ENCODE results near the gene CTAG1A. TPM values are rescaled to one million over a fixed set of nuclear protein-coding genes. Genes with fewer than 3 reads are reported as not detected.

CTAG1A gene
- total RNA-seq, 1 experiment from 2014 or later = not detected

DNA sequence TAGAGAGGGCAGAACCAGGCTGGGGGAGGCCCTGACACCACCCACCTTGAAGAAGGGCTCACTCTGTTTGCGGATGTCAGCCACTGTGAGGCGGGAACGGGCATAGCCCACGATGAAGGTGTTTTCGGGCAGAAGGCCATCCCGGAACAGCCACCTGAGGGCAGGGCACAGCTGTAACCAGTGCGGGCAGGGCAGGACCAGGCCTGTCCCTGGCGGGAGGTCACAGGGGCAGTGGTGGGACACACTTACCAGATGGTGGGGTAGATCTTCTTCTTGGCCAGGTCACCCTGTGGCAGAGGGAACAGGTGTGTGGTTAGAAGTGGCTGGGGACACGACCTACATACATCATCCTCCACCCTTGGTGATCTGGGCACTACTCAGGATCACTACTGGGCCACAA lies 49.0 kb upstream of the CTAG1A start (continued):
- TF ChIP-seq, protein P1, sequence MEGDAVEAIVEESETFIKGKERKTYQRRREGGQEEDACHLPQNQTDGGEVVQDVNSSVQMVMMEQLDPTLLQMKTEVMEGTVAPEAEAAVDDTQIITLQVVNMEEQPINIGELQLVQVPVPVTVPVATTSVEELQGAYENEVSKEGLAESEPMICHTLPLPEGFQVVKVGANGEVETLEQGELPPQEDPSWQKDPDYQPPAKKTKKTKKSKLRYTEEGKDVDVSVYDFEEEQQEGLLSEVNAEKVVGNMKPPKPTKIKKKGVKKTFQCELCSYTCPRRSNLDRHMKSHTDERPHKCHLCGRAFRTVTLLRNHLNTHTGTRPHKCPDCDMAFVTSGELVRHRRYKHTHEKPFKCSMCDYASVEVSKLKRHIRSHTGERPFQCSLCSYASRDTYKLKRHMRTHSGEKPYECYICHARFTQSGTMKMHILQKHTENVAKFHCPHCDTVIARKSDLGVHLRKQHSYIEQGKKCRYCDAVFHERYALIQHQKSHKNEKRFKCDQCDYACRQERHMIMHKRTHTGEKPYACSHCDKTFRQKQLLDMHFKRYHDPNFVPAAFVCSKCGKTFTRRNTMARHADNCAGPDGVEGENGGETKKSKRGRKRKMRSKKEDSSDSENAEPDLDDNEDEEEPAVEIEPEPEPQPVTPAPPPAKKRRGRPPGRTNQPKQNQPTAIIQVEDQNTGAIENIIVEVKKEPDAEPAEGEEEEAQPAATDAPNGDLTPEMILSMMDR (IDR thresholded peaks at IDR 0.05 in 2 of 3, conservative IDR thresholded peaks at IDR 0.05 in 1 of 3; ENCODE audit: borderline replicate concordance in 1 of 3, insufficient read depth in 1 of 3, low read depth in 2 of 3, low read length in 2 of 3) = no peak

DNA sequence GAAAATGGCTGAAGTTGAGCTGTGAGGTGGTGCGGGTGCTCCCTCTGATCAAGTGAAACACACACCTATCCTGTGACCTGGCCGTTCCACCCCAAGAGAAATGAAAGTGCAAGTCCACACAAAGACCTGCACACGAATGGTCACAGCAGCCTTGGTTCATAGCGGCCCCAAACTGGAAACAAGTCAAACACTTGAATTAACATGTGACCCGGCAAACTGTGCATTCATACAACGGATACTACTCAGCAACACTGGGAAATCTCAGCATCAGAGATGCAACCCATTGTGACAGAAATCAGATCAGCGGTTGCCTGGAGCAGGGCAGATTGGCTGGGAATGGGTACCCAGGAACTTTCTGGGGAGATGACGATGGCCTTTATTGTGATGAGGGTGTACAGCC lies 45.9 kb upstream of the CTAG1A start:
- H3K27me3 ChIP-seq (ENCODE audit: insufficient read depth, low read length) = no peaks in the 10 kb centered on the region
- no peak overlapping the region for H3K4me2 ChIP-seq (ENCODE audit: low read length)
- TF ChIP-seq, protein P2, sequence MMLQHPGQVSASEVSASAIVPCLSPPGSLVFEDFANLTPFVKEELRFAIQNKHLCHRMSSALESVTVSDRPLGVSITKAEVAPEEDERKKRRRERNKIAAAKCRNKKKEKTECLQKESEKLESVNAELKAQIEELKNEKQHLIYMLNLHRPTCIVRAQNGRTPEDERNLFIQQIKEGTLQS (IDR thresholded peaks at IDR 0.05) = no peak
- TF ChIP-seq TCF7L2 (IDR thresholded peaks at IDR 0.05; ENCODE audit: borderline replicate concordance, extremely low read depth, insufficient read depth, insufficient read length) (no peak), ZFX (IDR thresholded peaks at IDR 0.05) (no peak), CBX3 (IDR thresholded peaks at IDR 0.05; ENCODE audit: low read depth) (no peak), SIN3A (IDR thresholded peaks at IDR 0.05; ENCODE audit: low read depth) (no peak), EGR1 (IDR thresholded peaks at IDR 0.05; ENCODE audit: low read depth) (no peak), POLR2A (IDR thresholded peaks at IDR 0.05; ENCODE audit: borderline replicate concordance, extremely low read depth, insufficient read depth, insufficient read length) (no peak), EZH2 (IDR thresholded peaks at IDR 0.05) (no peak), FOSL1 (IDR thresholded peaks at IDR 0.05; ENCODE audit: low read depth) (no peak), SRF (IDR thresholded peaks at IDR 0.05; ENCODE audit: low read depth) (no peak), EZH2phosphoT487 (IDR thresholded peaks at IDR 0.05; ENCODE audit: borderline replicate concordance) (no peak), ELF1 (IDR thresholded peaks at IDR 0.05; ENCODE audit: borderline replicate concordance, low read depth) (no peak), CEBPB (IDR thresholded peaks at IDR 0.05; ENCODE audit: low read depth) (no peak), POLR2AphosphoS5 (IDR thresholded peaks at IDR 0.05; ENCODE audit: low read depth, low read length) (no peak), RAD21 (IDR thresholded peaks at IDR 0.05; ENCODE audit: low read depth) (no peak), YY1 (IDR thresholded peaks at IDR 0.05; ENCODE audit: extremely low read depth, insufficient replicate concordance, low read depth, low read length) (no peak)
- TF ChIP-seq, protein P3, sequence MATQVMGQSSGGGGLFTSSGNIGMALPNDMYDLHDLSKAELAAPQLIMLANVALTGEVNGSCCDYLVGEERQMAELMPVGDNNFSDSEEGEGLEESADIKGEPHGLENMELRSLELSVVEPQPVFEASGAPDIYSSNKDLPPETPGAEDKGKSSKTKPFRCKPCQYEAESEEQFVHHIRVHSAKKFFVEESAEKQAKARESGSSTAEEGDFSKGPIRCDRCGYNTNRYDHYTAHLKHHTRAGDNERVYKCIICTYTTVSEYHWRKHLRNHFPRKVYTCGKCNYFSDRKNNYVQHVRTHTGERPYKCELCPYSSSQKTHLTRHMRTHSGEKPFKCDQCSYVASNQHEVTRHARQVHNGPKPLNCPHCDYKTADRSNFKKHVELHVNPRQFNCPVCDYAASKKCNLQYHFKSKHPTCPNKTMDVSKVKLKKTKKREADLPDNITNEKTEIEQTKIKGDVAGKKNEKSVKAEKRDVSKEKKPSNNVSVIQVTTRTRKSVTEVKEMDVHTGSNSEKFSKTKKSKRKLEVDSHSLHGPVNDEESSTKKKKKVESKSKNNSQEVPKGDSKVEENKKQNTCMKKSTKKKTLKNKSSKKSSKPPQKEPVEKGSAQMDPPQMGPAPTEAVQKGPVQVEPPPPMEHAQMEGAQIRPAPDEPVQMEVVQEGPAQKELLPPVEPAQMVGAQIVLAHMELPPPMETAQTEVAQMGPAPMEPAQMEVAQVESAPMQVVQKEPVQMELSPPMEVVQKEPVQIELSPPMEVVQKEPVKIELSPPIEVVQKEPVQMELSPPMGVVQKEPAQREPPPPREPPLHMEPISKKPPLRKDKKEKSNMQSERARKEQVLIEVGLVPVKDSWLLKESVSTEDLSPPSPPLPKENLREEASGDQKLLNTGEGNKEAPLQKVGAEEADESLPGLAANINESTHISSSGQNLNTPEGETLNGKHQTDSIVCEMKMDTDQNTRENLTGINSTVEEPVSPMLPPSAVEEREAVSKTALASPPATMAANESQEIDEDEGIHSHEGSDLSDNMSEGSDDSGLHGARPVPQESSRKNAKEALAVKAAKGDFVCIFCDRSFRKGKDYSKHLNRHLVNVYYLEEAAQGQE (IDR thresholded peaks at IDR 0.05; ENCODE audit: low read depth) = no peak
- TF ChIP-seq, protein P4, sequence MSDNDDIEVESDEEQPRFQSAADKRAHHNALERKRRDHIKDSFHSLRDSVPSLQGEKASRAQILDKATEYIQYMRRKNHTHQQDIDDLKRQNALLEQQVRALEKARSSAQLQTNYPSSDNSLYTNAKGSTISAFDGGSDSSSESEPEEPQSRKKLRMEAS (IDR thresholded peaks at IDR 0.05) = no peak
- TF ChIP-seq, protein P1 (IDR thresholded peaks at IDR 0.05 in 2 of 3, conservative IDR thresholded peaks at IDR 0.05 in 1 of 3; ENCODE audit: borderline replicate concordance in 1 of 3, insufficient read depth in 1 of 3, low read depth in 2 of 3, low read length in 2 of 3) = no peak
- H3K36me3 ChIP-seq (ENCODE audit: control insufficient read depth in 1 of 2, insufficient read depth in 2 of 2, low read length in 2 of 2) = peaks cover 0 to 11% of the 10 kb centered on the region in 2 experiments; a peak in 2 of 4 replicates
- ChIA-PET POLR2A (no interaction called here), RAD21 (ENCODE audit: low non-redundant PET in 1 of 2, low total read pairs in 2 of 2, uncharacterized antibody in 2 of 2, unreplicated experiment in 2 of 2) (no interaction called here), CTCF (no interaction called here)
- peaks cover 20 to 27% of the 10 kb centered on the region in 2 experiments for H3K4me1 ChIP-seq (ENCODE audit: control insufficient read depth in 1 of 2, insufficient read depth in 2 of 2, low read length in 2 of 2)
- no peak overlapping the region for H3K9ac ChIP-seq (ENCODE audit: low read length)
- H3K9me2 ChIP-seq (ENCODE audit: insufficient read depth) = no peaks in the 10 kb centered on the region
- ATAC-seq = no peak
- H3K27ac ChIP-seq (ENCODE audit: low read depth, low read length) = no peak overlapping the region
- no peak for DNase-seq (ENCODE audit: low read depth, low spot score)
- no peak overlapping the region for H3K4me3 ChIP-seq (replicated peaks in 1 of 2; ENCODE audit: low read depth in 1 of 2, low read length in 2 of 2)
- no peaks in the 10 kb centered on the region for H3K9me3 ChIP-seq (ENCODE audit: control insufficient read depth in 1 of 2, insufficient read depth in 1 of 2, low read depth in 1 of 2, low read length in 2 of 2)
- no peak overlapping the region for H2AFZ ChIP-seq (ENCODE audit: low read depth, low read length, poor library complexity, severe bottlenecking)
- no peaks in the 10 kb centered on the region for H4K20me1 ChIP-seq (ENCODE audit: insufficient read depth)
- intact Hi-C loops (cut with micrococcal nuclease) = no loop called here
- no TSS peak for BruUV-seq (replicated peaks)
- 0 out of 2 replicates have a peak, but pooled peaks cover 3% of the 10 kb centered on the region for H3K79me2 ChIP-seq (ENCODE audit: insufficient read depth, low read length)
